DOHH2 (cell line): ENCODE measurements around the gene GATC.
"Not testable (repeated sequence)": the region's sequence is repeated elsewhere in the genome, so short reads cannot be mapped to it uniquely, and the experiment has no call there.

Experiments used
- EZH2phosphoT487 ChIP-seq: fragments of 200-600 bp; sonication (generic); IDR thresholded peaks from 2 replicates; pipeline ENCODE4 v1.6.1; 2017; ENCODE audit warnings: borderline replicate concordance, mild to moderate bottlenecking, antibody characterized with exemption, low read length, moderate library complexity, mixed read lengths
- TF ChIP-seq, protein P1 (sequence below): fragments of 200-600 bp; sonication (generic); IDR thresholded peaks from one replicate; pipeline ENCODE4 v1.5.1; 2014; ENCODE audit warnings: antibody characterized with exemption, mild to moderate bottlenecking, low read depth, low read length; ENCODE audit not compliant: poor library complexity, severe bottlenecking

DNA sequence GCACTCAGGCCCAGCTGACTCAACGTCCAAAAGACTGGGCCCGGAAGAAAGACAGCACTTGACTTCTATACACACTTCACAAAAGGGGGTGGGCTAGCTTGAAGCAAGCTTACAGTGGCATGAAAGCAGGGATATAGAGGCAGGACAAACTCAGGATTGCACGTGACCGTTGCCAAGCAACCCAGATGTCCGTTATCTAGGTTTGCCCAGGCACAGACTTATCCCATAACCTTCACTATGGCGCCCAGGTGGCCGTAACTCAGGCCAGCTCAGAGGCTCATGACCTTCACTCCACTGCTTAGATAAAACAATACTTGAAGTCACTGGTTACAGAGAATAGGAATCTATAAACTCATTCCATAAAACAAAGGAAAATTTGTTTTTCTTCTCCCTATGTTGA is 41.3 kb downstream of the GATC start:
- TF ChIP-seq, protein P1, sequence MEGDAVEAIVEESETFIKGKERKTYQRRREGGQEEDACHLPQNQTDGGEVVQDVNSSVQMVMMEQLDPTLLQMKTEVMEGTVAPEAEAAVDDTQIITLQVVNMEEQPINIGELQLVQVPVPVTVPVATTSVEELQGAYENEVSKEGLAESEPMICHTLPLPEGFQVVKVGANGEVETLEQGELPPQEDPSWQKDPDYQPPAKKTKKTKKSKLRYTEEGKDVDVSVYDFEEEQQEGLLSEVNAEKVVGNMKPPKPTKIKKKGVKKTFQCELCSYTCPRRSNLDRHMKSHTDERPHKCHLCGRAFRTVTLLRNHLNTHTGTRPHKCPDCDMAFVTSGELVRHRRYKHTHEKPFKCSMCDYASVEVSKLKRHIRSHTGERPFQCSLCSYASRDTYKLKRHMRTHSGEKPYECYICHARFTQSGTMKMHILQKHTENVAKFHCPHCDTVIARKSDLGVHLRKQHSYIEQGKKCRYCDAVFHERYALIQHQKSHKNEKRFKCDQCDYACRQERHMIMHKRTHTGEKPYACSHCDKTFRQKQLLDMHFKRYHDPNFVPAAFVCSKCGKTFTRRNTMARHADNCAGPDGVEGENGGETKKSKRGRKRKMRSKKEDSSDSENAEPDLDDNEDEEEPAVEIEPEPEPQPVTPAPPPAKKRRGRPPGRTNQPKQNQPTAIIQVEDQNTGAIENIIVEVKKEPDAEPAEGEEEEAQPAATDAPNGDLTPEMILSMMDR = not testable (repeated sequence)
- TF ChIP-seq EZH2phosphoT487 = not testable (repeated sequence)
